Bone marrow (tissue), 2 donors: ENCODE results near the gene ALDH18A1.

ENCODE experiments used
- DNase-seq, 2 donors: peaks; one replicate each; lab custom pipeline; 2025; lab: John Stamatoyannopoulos, UW

The ALDH18A1 gene

GRCh38 chr10:95579292-95579691, 77.2 kb downstream of the ALDH18A1 start:
- DNase-seq, result no peak

DNA sequence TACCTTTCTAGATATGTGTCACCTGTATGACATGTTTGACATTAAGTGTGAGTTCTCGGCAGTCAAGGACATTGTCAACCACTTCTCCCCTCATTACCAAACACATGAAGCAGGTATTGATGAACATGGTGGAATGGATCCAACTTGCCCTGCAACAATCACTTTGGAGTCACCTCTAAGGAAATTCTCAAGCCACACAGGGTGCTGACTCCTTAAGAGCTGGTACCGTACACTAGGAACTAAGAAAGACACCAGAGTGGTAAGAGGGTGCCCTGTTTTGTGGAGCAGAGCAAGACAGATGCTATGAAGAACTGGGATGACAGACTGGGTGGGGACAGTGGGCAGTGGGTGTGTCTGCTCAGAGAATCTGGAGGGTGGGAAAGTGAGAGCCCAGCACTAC, 77.9 kb downstream of the ALDH18A1 start:
- no peak for DNase-seq

- no peak for DNase-seq
These were observed 81.7 kb downstream of the ALDH18A1 start for GRCh38 chr10:95574649-95575365.

GRCh38 chr10:95573964-95574604, 82.4 kb downstream of the ALDH18A1 start:
- DNase-seq, result no peak

DNA sequence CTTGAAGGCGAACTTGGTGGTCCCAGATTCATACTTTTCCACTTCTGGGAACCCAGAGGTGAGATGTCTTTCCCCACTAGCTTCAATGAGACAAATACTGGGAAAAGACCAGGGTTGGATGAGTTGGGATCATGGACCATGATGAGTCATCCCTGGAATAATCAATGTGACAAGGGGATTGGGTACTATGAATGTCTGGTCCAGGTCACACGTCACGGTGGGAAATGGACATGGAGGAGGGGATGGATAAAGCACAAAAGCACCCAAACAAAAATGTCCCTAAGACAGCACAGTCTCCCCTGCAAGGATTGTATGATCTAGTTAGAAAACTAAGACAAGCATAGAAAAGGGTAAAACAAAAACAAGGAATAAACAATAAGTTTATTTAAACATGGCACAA, 83.0 kb downstream of the ALDH18A1 start:
- no peak for DNase-seq

- no peak for DNase-seq
These were observed 84.2 kb downstream of the ALDH18A1 start for GRCh38 chr10:95572131-95572820.

GRCh38 chr10:95571390-95571789, 85.1 kb downstream of the ALDH18A1 start:
- DNase-seq, result no peak

- no peak for DNase-seq
These were observed 87.1 kb downstream of the ALDH18A1 start for GRCh38 chr10:95569368-95569767.

- DNase-seq, result no peak
These were observed 88.4 kb downstream of the ALDH18A1 start for GRCh38 chr10:95567903-95568630.

GRCh38 chr10:95566136-95566535, 90.4 kb downstream of the ALDH18A1 start:
- DNase-seq, result no peak

GRCh38 chr10:95565336-95565735, 91.2 kb downstream of the ALDH18A1 start:
- no peak for DNase-seq

- no peak for DNase-seq
These were observed 92.2 kb downstream of the ALDH18A1 start for GRCh38 chr10:95564291-95564690.

DNA sequence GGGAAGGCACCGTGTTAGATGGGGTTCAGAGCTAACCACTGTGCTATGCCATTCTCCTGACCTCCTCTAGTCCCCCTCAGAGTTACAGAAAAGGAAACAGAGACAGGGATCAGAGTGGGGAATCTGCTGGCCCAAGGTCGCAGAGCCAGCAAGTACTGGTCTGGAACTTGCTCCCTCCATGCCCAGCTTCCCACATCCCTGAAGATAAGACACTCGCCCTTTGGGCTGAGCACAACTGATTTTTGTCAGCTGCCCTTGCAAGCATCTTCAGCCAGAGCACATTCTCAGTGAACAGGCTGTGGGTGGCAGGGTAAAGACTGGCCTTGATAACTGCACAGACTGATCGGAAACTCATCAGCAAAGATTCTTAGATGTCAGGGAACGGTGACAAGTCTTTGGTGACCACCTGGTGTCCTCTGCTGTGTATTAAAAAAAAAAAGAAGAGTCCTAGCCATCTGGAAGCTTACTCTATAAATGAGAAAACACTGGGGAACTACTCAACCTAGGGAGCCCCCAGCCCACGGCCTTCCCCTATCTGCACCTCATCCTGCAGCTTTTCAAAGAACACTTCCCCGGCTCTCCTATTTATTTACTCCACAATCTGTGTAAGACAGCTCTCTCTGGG, 94.1 kb downstream of the ALDH18A1 start:
- no peak for DNase-seq

DNA sequence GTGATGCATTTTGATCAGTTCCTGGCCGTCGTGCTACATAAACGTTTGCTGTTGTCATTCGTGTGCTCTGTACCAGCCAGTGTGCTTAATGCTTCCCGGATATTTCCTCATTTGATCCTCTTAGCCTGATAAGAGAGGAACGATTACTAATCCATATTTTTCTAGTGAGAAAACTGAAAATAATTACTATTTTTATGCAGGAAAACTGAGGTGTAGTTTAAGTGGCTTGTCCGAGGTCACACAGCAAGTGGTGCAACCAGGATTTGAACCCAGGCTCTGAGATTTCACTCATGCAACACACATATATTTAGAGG, 94.7 kb downstream of the ALDH18A1 start:
- no peak for DNase-seq

DNA sequence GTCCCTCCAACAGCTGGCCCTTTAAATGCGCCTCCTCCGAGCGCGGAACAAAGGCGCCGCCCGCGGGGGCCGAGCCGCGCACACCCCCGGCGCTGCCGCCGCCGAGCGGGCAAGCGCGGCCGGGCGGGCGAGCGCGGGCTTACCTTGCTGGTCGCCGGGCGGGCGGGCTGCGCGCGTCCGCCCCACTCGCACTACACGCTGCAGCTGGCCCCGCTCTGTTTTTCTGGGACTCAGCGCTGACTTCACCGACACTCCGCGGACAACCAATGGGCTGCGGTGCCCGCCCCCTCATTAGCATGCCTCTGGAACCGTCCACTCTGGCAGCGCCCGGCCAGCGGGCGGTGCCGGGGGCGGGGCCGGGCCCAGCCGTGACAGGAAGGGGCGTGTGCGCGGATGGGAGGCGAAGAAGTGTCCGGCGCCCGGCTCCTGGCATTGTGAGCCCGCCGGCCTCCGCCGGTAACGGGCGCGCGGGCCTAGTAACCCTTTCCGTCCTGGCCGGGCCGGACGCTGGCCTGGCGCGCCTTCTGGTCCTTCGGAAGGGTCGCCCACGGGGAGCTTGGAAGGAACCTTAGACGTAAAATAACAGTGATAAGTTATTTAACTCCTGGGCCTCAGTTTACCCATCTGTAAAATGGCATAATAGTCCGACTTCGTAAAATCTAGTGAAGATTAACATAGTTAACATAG, 95.2 kb downstream of the ALDH18A1 start, which contains the start of gene SORBS1:
SORBS1 (minus strand) TSS at position 195 of the 687 bp plus-strand sequence. CDS start 120,236 bp downstream, outside the sequence.
- peak; percentile 51 to 63 for DNase-seq

DNA sequence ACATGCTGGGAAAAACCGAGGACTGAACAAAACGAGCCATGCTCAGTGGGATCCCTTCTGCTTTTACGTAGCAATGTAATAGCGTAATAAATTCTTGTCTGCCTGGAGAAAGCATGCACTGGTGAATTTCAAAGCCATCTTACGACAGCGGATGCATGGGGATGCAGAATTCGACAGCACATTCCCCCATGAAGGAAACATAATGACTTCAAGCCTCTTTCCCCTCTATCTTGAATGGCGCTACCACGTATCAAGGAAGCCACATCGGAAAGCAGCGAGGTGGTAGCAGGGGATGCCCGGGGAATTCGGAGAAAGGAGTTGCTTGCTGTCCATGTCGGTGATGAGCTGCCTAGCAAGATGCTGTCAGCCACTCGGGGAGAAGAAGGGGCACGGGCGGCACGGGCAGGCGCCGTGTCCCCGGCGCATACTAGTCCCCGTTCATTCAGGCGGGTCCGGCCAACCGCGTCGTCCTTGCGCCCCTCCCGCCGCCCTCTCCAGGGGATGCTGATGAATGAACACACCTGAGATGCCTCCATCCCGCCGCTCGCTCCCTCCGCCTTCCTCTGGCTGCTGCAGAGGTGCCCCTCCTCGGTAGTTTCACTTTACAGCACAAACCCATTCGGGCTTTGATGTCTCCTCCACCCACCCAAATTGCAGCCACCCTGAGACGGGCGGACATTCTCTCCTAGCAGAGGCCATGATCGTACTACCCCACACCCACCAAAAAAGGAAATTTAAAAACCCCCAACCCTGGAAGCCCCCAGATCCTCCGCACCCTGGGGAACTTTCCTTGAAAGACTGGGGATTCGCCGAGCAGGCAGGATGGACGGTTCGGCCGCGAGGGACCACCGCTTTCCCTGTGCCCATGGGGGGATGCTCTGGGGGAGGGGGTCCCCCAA, 96.0 kb downstream of the ALDH18A1 start:
- DNase-seq, result peak in 1 of 2 donors; percentile 7

DNA sequence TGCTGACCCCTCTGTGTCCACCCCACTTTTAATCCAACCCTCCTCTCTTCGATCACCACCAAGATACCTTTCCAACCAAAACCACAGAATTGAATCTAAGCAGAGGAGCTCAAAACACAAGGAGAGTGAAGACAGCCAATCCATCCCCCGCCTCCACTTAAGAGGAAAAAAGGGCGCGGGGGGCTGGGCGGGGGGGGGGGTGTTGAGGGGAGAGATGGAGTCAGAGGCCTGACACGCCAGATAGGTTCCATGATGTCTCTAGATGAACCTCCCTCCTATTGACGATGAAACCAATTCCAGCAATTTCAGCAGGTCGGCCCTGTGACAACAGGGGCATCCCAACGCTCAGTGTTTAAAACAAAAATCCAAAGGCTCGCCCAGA, 96.6 kb downstream of the ALDH18A1 start:
- DNase-seq, result no peak

GRCh38 chr10:95559471-95559870, 97.0 kb downstream of the ALDH18A1 start:
- no peak for DNase-seq

DNA sequence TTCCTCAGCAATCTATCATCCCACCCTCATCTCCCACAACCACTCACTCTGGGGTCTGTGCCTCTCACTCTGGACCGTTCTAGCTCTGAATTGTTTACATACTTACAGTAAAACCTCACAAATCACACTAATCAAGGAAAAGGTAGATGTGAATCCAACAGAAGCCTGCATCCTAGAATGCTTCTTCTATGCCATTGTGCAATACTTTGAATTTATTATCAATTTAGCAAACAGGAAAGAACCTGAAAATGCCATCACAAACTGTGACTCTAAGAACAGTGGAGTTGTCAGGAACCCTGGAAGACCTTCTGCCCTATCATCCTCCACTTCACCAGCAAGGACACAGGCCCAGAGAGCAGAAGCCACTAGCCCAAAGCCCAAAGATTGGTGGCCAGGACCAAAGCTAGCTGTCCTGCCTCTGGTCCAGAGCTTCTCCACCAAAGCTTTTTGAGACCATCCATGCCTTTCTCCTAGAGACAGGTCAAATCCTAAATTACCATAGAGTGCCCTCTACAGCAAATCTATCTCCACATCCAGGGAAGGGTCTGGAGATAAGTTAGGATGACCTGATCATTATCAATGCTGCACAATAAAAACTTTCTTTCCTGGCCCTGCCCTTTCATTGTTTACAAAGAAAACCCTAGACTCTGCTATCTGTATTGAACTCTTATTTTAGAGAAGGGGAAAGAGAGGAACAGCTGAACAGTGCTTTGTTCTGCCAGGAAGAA, 97.8 kb downstream of the ALDH18A1 start:
- no peak for DNase-seq
